ENCODE results near the gene ICAM4. TPM values are rescaled to one million over a fixed set of nuclear protein-coding genes. Genes with fewer than 3 reads are reported as not detected.
A peak's percentile ranks its signal among the peaks of the same experiment; 100 is the strongest.

The ICAM4 gene
- total RNA-seq, 4 donors from 2014 or later, result 0.29 to 0.78 (median 0.66) TPM; not detected in 1

DNA sequence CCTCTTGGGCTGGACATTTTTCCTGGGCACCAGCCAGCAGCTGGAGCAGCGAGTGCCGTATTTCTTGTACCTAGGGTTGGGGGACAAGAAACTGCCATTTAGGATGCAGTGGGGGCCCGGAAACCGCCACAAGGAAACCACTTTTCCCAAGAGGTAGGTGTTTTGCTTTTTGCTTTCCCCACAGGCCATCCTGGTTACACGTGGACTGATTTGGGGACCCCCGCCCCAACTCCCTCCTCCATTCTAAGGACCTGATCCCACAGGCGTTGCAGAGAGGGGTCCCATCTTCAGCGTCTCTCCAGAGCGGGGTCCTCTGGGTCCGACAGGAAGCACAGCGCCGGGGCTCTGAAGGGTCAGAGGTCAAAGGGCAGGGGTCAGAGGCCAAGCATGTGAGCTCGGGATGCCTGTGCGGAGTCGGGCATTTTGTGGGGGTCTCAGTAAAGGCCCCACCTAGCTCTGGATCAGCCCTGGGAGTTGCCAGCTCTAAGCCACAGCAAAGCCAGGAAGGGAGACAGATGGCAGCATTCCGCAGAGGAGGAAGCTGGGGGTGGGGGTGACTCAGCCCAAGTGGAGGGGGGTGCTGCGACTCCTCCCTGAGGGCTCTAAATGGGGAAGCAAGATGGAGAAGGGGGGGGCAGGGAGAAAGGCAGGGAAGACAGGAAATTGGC is 18.5 kb downstream of the ICAM4 start:
- H3K4me3 ChIP-seq, result no peak overlapping the region
- no peaks in the 10 kb centered on the region for H3K9me3 ChIP-seq
- no peaks in the 10 kb centered on the region for H3K4me1 ChIP-seq
- no peak overlapping the region for H3K27ac ChIP-seq (replicated peaks in 1 of 4)
- H3K36me3 ChIP-seq, result peaks cover 0 to 16% (median 7%) of the 10 kb centered on the region in 4 donors
- 76% methylated on average over 11 of the region's 17 CpGs for WGBS
- TF ChIP-seq POLR2AphosphoS5 (IDR thresholded peaks at IDR 0.05), result no peak
- TF ChIP-seq EP300 (IDR thresholded peaks at IDR 0.05), result no peak
- TF ChIP-seq, protein P1, sequence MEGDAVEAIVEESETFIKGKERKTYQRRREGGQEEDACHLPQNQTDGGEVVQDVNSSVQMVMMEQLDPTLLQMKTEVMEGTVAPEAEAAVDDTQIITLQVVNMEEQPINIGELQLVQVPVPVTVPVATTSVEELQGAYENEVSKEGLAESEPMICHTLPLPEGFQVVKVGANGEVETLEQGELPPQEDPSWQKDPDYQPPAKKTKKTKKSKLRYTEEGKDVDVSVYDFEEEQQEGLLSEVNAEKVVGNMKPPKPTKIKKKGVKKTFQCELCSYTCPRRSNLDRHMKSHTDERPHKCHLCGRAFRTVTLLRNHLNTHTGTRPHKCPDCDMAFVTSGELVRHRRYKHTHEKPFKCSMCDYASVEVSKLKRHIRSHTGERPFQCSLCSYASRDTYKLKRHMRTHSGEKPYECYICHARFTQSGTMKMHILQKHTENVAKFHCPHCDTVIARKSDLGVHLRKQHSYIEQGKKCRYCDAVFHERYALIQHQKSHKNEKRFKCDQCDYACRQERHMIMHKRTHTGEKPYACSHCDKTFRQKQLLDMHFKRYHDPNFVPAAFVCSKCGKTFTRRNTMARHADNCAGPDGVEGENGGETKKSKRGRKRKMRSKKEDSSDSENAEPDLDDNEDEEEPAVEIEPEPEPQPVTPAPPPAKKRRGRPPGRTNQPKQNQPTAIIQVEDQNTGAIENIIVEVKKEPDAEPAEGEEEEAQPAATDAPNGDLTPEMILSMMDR (IDR thresholded peaks at IDR 0.05), result no peak
- TF ChIP-seq POLR2A (IDR thresholded peaks at IDR 0.05; ENCODE audit: low read depth), result no peak
- intact Hi-C loops (cut with DNase I), result no loop called here
- peaks cover 0 to 21% (median 0%) of the 10 kb centered on the region in 4 donors for H3K27me3 ChIP-seq
- no peak for DNase-seq (ENCODE audit: extremely low spot score)

DNA sequence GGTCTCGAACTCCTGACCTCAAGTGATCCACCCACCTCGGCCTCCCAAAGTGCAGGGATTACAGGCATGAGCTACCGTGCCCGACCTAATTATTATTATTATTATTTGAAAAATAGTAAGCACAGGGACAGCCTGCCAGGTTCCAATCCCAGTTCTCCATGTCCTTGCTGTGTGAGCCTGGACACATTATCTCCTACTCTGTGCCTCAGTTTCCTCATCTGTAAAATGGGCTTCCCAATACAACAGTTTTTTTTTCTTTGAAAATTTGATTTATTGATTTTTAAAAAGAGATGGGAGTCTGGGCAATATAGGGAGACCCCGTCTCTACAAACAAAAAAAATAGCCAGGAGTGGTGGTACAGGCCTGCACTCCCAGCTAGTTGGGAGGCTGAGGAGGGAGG is 19.6 kb downstream of the ICAM4 start:
- 90% methylated on average over 5 of the region's 5 CpGs for WGBS
- H3K4me3 ChIP-seq, result no peak overlapping the region
- TF ChIP-seq POLR2A (IDR thresholded peaks at IDR 0.05; ENCODE audit: low read depth) (no peak), EP300 (IDR thresholded peaks at IDR 0.05) (no peak), POLR2AphosphoS5 (IDR thresholded peaks at IDR 0.05) (no peak)
- TF ChIP-seq, protein P1 (IDR thresholded peaks at IDR 0.05), result no peak
- no peak for DNase-seq (ENCODE audit: extremely low spot score)
- H3K27ac ChIP-seq (replicated peaks in 1 of 4), result no peak overlapping the region
- intact Hi-C loops (cut with DNase I), result no loop called here
- peaks cover 0 to 23% (median 13%) of the 10 kb centered on the region in 4 donors for H3K36me3 ChIP-seq
- H3K4me1 ChIP-seq, result no peaks in the 10 kb centered on the region
- H3K9me3 ChIP-seq, result no peaks in the 10 kb centered on the region
- H3K27me3 ChIP-seq, result peaks cover 0 to 17% (median 0%) of the 10 kb centered on the region in 4 donors

DNA sequence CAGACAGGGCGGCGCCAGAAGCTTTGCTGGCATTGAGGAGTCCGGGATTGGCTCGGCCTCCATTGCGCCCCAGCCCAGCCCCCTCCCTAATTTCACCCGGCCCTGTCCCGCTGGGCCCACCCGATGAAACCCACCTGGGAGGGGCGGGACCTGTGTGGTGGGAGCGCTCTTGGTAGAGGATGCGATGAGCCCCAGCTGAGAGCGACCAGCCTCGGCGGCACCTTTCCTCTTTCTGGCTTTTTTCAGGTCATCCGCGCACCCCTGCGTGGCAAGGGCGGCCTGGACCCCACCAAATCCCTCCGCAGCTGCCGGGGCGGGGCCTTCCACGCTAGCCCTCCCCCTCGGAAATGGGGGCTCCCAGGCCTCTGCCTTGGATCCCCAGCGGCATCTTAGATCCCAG is 22.7 kb downstream of the ICAM4 start, which contains the start of gene ZGLP1:
Gene ZGLP1, minus strand, starts transcription at position 393 of the 400 bp plus-strand sequence.
- no peaks in the 10 kb centered on the region for H3K27me3 ChIP-seq
- peaks cover 0 to 28% (median 16%) of the 10 kb centered on the region in 4 donors for H3K36me3 ChIP-seq
- H3K4me3 ChIP-seq, result no peak within 1 kb of the TSS
- DNase-seq (ENCODE audit: extremely low spot score), result no peak
- no peak for TF ChIP-seq EP300 (IDR thresholded peaks at IDR 0.05)
- TF ChIP-seq, protein P1 (IDR thresholded peaks at IDR 0.05), result no peak
- TF ChIP-seq POLR2A (IDR thresholded peaks at IDR 0.05; ENCODE audit: low read depth), result no peak
- no peak for TF ChIP-seq POLR2AphosphoS5 (IDR thresholded peaks at IDR 0.05)
- peaks cover under 1 to 3% (median under 1%) of the 10 kb centered on the region in 4 donors for H3K4me1 ChIP-seq
- intact Hi-C loops (cut with DNase I), result no loop called here
- H3K9me3 ChIP-seq, result no peaks in the 10 kb centered on the region
- no peak within 1 kb of the TSS for H3K27ac ChIP-seq (replicated peaks in 1 of 4)
- WGBS, result 92% methylated on average over 18 of the region's 24 CpGs

DNA sequence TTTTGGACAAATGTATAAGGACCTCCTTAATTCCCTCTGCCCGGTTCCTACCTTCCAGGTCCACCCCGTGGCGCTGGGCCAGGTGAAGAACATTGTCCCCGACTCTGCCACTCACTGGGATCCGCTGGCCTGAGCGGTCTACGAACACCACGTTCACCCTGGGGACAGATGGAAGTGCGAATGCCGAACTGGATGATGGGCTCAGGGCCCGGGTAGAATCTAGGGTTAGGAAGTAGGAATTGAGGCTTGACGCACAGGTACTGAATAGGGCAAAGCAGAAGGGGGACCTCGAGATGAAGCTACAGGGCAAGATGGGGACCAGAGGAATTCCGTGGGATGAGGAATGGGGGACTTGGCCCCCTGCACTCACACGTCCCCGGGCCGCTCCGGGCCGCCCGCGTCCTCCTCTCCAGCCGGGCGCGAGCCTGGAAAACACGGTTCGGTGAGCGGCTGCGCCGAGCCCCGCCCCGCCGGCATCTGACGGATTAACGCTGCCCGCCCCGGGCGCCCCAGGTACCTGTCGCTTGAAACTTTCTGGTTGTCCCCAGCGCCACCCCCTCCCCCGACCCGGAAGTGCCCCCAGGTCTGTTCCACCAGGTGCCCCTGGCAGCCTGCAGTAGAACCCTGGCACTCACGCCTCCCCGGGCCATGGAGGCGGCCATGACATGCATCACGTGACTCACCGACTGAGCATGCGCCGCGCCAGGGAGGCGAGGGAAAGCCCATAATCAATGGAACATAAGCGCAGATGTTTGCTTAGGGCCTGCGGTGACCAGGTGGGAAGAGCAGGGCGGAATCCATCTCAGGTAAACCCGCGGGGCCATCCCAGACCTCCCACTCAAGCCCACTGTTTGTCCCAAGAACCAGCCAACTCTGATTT is 28.8 kb downstream of the ICAM4 start, which contains the start of gene FDX2:
Gene FDX2, minus strand, starts transcription at position 681 of the 880 bp plus-strand sequence. Its CDS starts 19 bp downstream, at position 662.
- no peaks in the 10 kb centered on the region for H3K27me3 ChIP-seq
- H3K36me3 ChIP-seq, result peaks cover 32 to 58% (median 47%) of the 10 kb centered on the region in 4 donors
- peak within 1 kb of the TSS; percentile 80 to 93 (median 92) for H3K4me3 ChIP-seq
- 2% methylated on average over 19 of the region's 55 CpGs for WGBS
- TF ChIP-seq POLR2A (IDR thresholded peaks at IDR 0.05; ENCODE audit: low read depth) (no peak), POLR2AphosphoS5 (IDR thresholded peaks at IDR 0.05) (peak; percentile 66 to 84)
- TF ChIP-seq, protein P1 (IDR thresholded peaks at IDR 0.05), result no peak
- H3K27ac ChIP-seq (replicated peaks in 1 of 4), result peak within 1 kb of the TSS; percentile 59 to 76 (median 70)
- no peaks in the 10 kb centered on the region for H3K9me3 ChIP-seq
- peaks cover 14 to 23% (median 18%) of the 10 kb centered on the region in 4 donors for H3K4me1 ChIP-seq
- DNase-seq (ENCODE audit: extremely low spot score), result peak; percentile 97
- intact Hi-C loops (cut with DNase I), result no loop called here

All from esophagus muscularis mucosa (tissue), 4 donors.